Liver (tissue), 9 donors: ENCODE data around the gene CABCOCO1. TPM values are rescaled to one million over a fixed set of nuclear protein-coding genes. Genes with fewer than 3 reads are reported as not detected.

Source experiments
- DNase-seq: peaks from one replicate; pipeline ENCODE4 v3.0.0-alpha.2; 2017; ENCODE audit warnings: low spot score
- H3K27ac ChIP-seq, 2 donors: one replicate each; pipeline ENCODE4 v1.7.0; 2013; ENCODE audit warnings: inconsistent platforms in 2 of 2, low read length in 2 of 2, control low read depth in 1 of 2, low read depth in 1 of 2, mild to moderate bottlenecking in 1 of 2
- H3K27me3 ChIP-seq, 4 donors: one replicate each; pipeline versions ENCODE4 v1.6.1 to v1.7.0; 2013; ENCODE audit warnings: low read length in 3 of 4, inconsistent platforms in 1 of 4, mild to moderate bottlenecking in 1 of 4, moderate library complexity in 1 of 4; ENCODE audit not compliant: control insufficient read depth in 4 of 4, insufficient read depth in 4 of 4
- H3K36me3 ChIP-seq, 4 donors: one replicate each; pipeline versions ENCODE4 v1.6.1 to v1.7.0; 2013; ENCODE audit warnings: low read length in 3 of 4, mild to moderate bottlenecking in 3 of 4, low read depth in 1 of 4, moderate library complexity in 1 of 4; ENCODE audit not compliant: control insufficient read depth in 4 of 4, insufficient read depth in 3 of 4
- H3K4me1 ChIP-seq, 4 donors: one replicate each; pipeline versions ENCODE4 v1.6.1 to v1.7.0; 2013; ENCODE audit warnings: low read length in 3 of 4, mild to moderate bottlenecking in 3 of 4, moderate library complexity in 1 of 4; ENCODE audit not compliant: control insufficient read depth in 4 of 4, insufficient read depth in 4 of 4
- H3K4me3 ChIP-seq, 3 donors: one replicate each; pipeline versions ENCODE4 v1.6.1 to v1.7.0; 2013; ENCODE audit warnings: low read length in 3 of 3, control low read depth in 1 of 3, low read depth in 1 of 3, mild to moderate bottlenecking in 1 of 3
- H3K9ac ChIP-seq, 2 donors: one replicate each; pipeline ENCODE4 v1.7.0; 2013; ENCODE audit warnings: low read length in 2 of 2, mild to moderate bottlenecking in 2 of 2, moderate library complexity in 2 of 2, control low read depth in 1 of 2, low read depth in 1 of 2
- H3K9me3 ChIP-seq, 4 donors: one replicate each; pipeline versions ENCODE4 v1.6.1 to v1.7.0; 2013; ENCODE audit warnings: low read length in 3 of 4; ENCODE audit not compliant: control insufficient read depth in 4 of 4
- EGR1 ChIP-seq, 2 donors: IDR thresholded peaks; 2 replicates each; pipeline ENCODE4 v1.6.1; 2016 to 2018; ENCODE audit warnings: antibody characterized with exemption in 2 of 2, low read depth in 2 of 2
- FOXA1 ChIP-seq: IDR thresholded peaks from 2 replicates; pipeline ENCODE4 v1.6.1; 2016; ENCODE audit warnings: antibody characterized with exemption
- FOXA2 ChIP-seq: IDR thresholded peaks from 2 replicates; pipeline ENCODE4 v1.6.1; 2016; ENCODE audit warnings: antibody characterized with exemption
- HNF4G ChIP-seq: IDR thresholded peaks from 2 replicates; pipeline ENCODE4 v1.6.1; 2016; ENCODE audit warnings: antibody characterized with exemption
- JUND ChIP-seq, 2 donors: IDR thresholded peaks; 2 replicates each; pipeline ENCODE4 v1.6.1; 2016; ENCODE audit warnings: antibody characterized with exemption in 2 of 2
- NR2F2 ChIP-seq: IDR thresholded peaks from 2 replicates; pipeline ENCODE4 v1.6.1; 2016; ENCODE audit warnings: antibody characterized with exemption
- RAD21 ChIP-seq, 2 donors: IDR thresholded peaks; 2 replicates each; pipeline ENCODE4 v1.6.1; 2016; ENCODE audit warnings: antibody characterized with exemption in 2 of 2, mild to moderate bottlenecking in 2 of 2
- REST ChIP-seq: IDR thresholded peaks from 2 replicates; pipeline ENCODE4 v1.6.1; 2016; ENCODE audit warnings: antibody characterized with exemption, mild to moderate bottlenecking
- SP1 ChIP-seq: IDR thresholded peaks from 2 replicates; pipeline ENCODE4 v1.6.1; 2018; ENCODE audit warnings: antibody characterized with exemption, mild to moderate bottlenecking
- TAF1 ChIP-seq: conservative IDR thresholded peaks from 2 replicates; pipeline ENCODE4 v1.6.1; 2016; ENCODE audit warnings: antibody characterized with exemption, mild to moderate bottlenecking
- ZBTB33 ChIP-seq: IDR thresholded peaks from 2 replicates; pipeline ENCODE4 v1.6.1; 2016; ENCODE audit warnings: antibody characterized with exemption
- WGBS: extraction: QIAGEN DNeasy Blood & Tissue Kit; methylation state at CpG from one replicate; pipeline ENCODE4 v1.1.7; 2013; 5-methylcytosine and 5-hydroxymethylcytosine counted together
- polyA plus RNA-seq, 2 donors: library from polyadenylated mRNA; stranded (reverse) in 1 of 2; unstranded in 1 of 2; fragments of 200-250 nt in 1 of 2; fragments of >200 nt in 1 of 2; fragmentation: Nextera tagmentation in 1 of 2; extraction: Ambion mirVana in 1 of 2; gene quantifications; one replicate each; pipeline versions ENCODE4 v1.2.1 to v1.2.3, GENCODE V29; 2013 to 2015
- total RNA-seq, 2 donors: library from RNA; depleted of rRNA; stranded (reverse); fragments of >200 nt; gene quantifications; one replicate each; pipeline ENCODE4 v1.2.3, GENCODE V29; 2014
- TF ChIP-seq, protein P1 (sequence below): fragments of 150-350 bp; IDR thresholded peaks from 2 replicates; pipeline ENCODE4 v1.5.1; 2017; ENCODE audit warnings: improper control_type of control experiment, low read depth, low read length; ENCODE audit not compliant: missing input control
- TF ChIP-seq, protein P2 (sequence below): IDR thresholded peaks from 2 replicates; pipeline ENCODE4 v1.6.1; 2016; ENCODE audit warnings: antibody characterized with exemption
- donor health status: healthy.
- donor health status: healthy.
- donor health status: healthy.
- donor health status: healthy.
- donor health status: healthy.

Gene CABCOCO1
- total and polyA plus RNA-seq, 4 donors = 0.09 to 0.20 TPM; not detected in 2

DNA sequence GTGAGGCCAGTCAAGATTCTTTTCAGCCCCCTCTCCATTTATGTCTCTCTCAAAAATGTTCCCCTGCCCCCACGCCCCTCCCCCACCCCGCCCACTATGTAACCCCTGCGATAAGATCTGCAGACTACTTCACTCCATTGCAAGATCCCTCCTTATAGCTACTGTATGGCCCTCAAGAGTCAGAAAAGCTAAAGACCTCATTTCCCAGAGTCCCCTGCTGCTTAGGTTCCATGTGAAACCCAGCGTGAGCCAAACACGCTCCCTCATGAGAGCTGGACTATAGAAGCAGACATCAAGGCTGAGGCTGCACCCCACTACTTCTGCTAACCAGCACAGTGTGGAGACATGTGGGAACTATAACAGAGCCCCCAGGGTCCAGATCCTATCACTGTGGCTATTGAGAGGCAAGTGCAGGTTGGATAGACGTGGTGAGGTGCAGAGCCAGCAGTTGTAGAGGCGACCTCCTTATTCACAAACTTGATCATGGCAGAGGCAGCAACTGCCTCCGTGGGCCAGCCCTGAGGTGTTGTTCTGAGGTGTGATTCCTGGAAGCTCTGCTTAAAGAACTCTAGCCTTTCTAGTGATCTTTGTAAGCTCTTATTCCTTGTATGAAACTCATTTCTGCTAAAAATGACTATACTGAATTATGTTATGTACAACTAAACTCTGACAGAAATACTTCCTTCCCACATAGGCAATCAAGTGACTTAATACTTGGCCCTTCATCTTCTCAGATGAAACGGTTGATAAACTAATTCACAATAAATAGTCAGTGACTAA lies 121.8 kb downstream of the CABCOCO1 start (continued):
- TF ChIP-seq, protein P1, sequence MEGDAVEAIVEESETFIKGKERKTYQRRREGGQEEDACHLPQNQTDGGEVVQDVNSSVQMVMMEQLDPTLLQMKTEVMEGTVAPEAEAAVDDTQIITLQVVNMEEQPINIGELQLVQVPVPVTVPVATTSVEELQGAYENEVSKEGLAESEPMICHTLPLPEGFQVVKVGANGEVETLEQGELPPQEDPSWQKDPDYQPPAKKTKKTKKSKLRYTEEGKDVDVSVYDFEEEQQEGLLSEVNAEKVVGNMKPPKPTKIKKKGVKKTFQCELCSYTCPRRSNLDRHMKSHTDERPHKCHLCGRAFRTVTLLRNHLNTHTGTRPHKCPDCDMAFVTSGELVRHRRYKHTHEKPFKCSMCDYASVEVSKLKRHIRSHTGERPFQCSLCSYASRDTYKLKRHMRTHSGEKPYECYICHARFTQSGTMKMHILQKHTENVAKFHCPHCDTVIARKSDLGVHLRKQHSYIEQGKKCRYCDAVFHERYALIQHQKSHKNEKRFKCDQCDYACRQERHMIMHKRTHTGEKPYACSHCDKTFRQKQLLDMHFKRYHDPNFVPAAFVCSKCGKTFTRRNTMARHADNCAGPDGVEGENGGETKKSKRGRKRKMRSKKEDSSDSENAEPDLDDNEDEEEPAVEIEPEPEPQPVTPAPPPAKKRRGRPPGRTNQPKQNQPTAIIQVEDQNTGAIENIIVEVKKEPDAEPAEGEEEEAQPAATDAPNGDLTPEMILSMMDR = no peak
- TF ChIP-seq EGR1 (IDR thresholded peaks at IDR 0.05; ENCODE audit: low read depth in 2 of 2) = no peak
- no peak for TF ChIP-seq JUND (IDR thresholded peaks at IDR 0.05)
- no peak for TF ChIP-seq TAF1
- TF ChIP-seq NR2F2 = no peak
- no peak for TF ChIP-seq HNF4G
- TF ChIP-seq, protein P2, sequence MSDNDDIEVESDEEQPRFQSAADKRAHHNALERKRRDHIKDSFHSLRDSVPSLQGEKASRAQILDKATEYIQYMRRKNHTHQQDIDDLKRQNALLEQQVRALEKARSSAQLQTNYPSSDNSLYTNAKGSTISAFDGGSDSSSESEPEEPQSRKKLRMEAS = no peak
- no peak for TF ChIP-seq SP1

- H3K9me3 ChIP-seq = no peaks in the 10 kb centered on the region
- no peak overlapping the region for H3K4me3 ChIP-seq
- H3K27ac ChIP-seq = no peak overlapping the region
- no peaks in the 10 kb centered on the region for H3K4me1 ChIP-seq
- no peak overlapping the region for H3K9ac ChIP-seq
- H3K36me3 ChIP-seq = no peaks in the 10 kb centered on the region
- DNase-seq = no peak
- 74% methylated on average over 3 of the region's 3 CpGs for WGBS
- TF ChIP-seq RAD21 (IDR thresholded peaks at IDR 0.05) = no peak
- TF ChIP-seq TAF1 = no peak
- TF ChIP-seq ZBTB33 = no peak
- no peak for TF ChIP-seq FOXA1
- TF ChIP-seq HNF4G = no peak
- TF ChIP-seq, protein P1 = no peak
- no peak for TF ChIP-seq JUND (IDR thresholded peaks at IDR 0.05)
- TF ChIP-seq, protein P2 = no peak
- TF ChIP-seq REST = no peak
- no peak for TF ChIP-seq SP1
- TF ChIP-seq FOXA2 = no peak
- H3K27me3 ChIP-seq = no peaks in the 10 kb centered on the region
These were observed 122.9 kb downstream of the CABCOCO1 start for GRCh38 chr10:61785473-61786105.
